Brain microvascular endothelial cell (primary cell): ENCODE measurements around the gene TMEM178B.

Experiments
- DNase-seq: peaks from one replicate; pipeline ENCODE4 v3.0.0-alpha.2; 2020
- H3K27ac ChIP-seq: fragments of 250-450 bp; sonication (Bioruptor Pico); 2 replicates; pipeline ENCODE4 v1.5.1; 2020; ENCODE audit warnings: mild to moderate bottlenecking, moderate library complexity
- H3K27me3 ChIP-seq: fragments of 250-450 bp; sonication (Bioruptor Pico); replicated peaks from 2 replicates; pipeline ENCODE4 v1.5.1; 2020; ENCODE audit warnings: mild to moderate bottlenecking
- H3K36me3 ChIP-seq: fragments of 250-450 bp; sonication (Bioruptor Pico); replicated peaks from 2 replicates; pipeline ENCODE4 v1.5.1; 2020; ENCODE audit warnings: mild to moderate bottlenecking
- H3K4me3 ChIP-seq: 2 replicates; pipeline ENCODE4 v1.5.1; 2011; ENCODE audit warnings: low read depth, mild to moderate bottlenecking, control low read depth, low read length, moderate library complexity
- in situ Hi-C: cut with HindIII; loops from 2 replicates; pipeline ENCODE4 v1.10.0; 2017; ENCODE audit warnings: low sequenced_read_pairs, low pct_ligation_motif_present
- TF ChIP-seq, protein P1 (sequence below): IDR thresholded peaks from 2 replicates; pipeline ENCODE4 v1.5.1; 2011; ENCODE audit warnings: low read depth, mild to moderate bottlenecking, moderate library complexity, low read length, control low read depth, inconsistent platforms; ENCODE audit errors: missing control alignments

TMEM178B gene

DNA sequence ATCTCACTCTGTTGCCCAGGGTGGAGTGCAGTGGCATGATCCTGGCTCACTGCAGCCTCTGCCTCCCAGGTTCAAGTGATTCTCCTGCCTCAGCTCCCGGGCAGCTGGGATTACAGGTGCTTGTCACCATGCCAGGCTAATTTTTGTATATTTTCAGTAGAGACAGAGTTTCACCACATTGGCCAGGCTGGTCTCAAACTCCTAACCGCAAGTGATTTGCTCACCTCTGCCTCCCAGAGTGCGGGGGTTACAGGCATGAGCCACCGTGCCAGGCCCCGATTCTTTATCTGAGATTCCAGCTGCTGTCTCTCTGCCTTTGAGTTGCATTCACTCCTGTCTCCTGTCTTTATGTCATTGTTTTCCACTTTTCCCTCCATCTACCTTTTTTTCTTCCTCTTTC, 168.7 kb downstream of the TMEM178B start:
- no peak overlapping the region for H3K27ac ChIP-seq

DNA sequence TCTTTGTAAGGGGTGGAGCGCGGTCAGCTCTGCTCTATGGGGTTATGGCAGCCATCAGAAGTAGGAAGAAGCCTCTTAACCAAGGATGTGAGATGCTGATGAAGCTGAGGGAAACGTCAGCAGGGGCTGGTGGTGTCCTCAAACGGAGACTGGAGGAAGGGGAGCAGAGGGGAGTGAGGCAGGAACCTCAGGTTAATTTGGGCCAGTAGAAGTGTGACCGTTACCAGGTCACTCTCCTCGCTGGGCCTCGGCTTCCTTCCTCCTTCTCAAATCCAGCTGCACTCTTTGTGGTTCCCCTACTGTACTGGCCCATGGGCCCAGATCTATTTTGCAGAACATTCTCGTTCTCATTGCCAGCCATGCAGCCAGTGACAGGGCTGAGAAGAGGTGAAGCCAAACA, 169.5 kb downstream of the TMEM178B start:
- Histone ChIP-seq H3K36me3 (no peaks in the 10 kb centered on the region), H3K4me3 (no peak overlapping the region), H3K27ac (no peak overlapping the region), H3K27me3 (no peaks in the 10 kb centered on the region)
- DNase-seq, result no peak
- in situ Hi-C loops, result no loop called here
- TF ChIP-seq, protein P1, sequence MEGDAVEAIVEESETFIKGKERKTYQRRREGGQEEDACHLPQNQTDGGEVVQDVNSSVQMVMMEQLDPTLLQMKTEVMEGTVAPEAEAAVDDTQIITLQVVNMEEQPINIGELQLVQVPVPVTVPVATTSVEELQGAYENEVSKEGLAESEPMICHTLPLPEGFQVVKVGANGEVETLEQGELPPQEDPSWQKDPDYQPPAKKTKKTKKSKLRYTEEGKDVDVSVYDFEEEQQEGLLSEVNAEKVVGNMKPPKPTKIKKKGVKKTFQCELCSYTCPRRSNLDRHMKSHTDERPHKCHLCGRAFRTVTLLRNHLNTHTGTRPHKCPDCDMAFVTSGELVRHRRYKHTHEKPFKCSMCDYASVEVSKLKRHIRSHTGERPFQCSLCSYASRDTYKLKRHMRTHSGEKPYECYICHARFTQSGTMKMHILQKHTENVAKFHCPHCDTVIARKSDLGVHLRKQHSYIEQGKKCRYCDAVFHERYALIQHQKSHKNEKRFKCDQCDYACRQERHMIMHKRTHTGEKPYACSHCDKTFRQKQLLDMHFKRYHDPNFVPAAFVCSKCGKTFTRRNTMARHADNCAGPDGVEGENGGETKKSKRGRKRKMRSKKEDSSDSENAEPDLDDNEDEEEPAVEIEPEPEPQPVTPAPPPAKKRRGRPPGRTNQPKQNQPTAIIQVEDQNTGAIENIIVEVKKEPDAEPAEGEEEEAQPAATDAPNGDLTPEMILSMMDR, result no peak

More for the DNA sequence above, 168.7 kb downstream of the TMEM178B start:
- in situ Hi-C loops, result no loop called here
- no peak overlapping the region for H3K4me3 ChIP-seq
- H3K27me3 ChIP-seq, result no peaks in the 10 kb centered on the region
- no peaks in the 10 kb centered on the region for H3K36me3 ChIP-seq
- DNase-seq, result no peak
- TF ChIP-seq, protein P1, result no peak

DNA sequence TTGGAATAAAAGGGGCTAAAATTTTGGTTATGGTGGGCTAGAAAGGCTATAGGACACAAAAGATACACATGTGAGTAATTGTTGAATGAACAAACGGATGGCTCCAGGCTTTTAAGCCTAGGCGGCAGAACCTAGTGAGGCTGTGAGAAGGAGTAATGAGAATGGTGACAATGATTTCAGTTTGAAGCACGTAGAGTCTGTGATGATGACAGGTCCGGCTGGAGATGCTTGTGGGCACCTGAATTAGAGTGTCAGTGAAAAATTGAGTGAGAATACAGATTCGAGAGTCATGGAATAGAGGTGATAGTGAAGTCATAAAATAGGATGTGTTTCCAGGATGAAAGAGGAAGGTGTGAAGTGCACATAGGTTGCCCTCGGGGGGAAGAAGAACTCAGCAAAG, 170.6 kb downstream of the TMEM178B start:
- Histone ChIP-seq H3K27ac (no peak overlapping the region), H3K4me3 (no peak overlapping the region), H3K36me3 (no peaks in the 10 kb centered on the region), H3K27me3 (no peaks in the 10 kb centered on the region)
- TF ChIP-seq, protein P1, result no peak
- no peak for DNase-seq
- in situ Hi-C loops, result no loop called here

DNA sequence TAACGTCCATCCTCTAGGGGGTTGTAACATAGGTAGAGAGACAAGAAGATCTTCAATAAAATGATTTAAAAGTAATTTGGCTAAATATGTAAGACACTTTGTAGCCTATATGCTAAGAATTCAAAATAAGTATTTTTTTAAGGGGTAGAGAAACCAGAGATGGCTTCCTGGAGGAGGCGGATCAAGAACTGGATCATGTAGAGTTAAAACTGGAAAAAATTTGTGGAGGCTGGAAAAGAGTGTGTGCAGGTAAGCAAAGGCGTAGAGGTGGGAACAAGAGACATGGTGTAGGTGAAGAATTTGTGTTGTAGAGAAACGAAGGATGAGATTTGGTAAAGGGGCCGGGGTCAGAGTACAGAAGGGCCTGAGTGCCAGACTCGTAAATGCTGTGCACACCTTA, 172.6 kb downstream of the TMEM178B start:
- H3K36me3 ChIP-seq, result no peaks in the 10 kb centered on the region
- no peaks in the 10 kb centered on the region for H3K27me3 ChIP-seq
- in situ Hi-C loops, result no loop called here
- H3K27ac ChIP-seq, result no peak overlapping the region
- no peak for DNase-seq
- H3K4me3 ChIP-seq, result no peak overlapping the region
- TF ChIP-seq, protein P1, result no peak

DNA sequence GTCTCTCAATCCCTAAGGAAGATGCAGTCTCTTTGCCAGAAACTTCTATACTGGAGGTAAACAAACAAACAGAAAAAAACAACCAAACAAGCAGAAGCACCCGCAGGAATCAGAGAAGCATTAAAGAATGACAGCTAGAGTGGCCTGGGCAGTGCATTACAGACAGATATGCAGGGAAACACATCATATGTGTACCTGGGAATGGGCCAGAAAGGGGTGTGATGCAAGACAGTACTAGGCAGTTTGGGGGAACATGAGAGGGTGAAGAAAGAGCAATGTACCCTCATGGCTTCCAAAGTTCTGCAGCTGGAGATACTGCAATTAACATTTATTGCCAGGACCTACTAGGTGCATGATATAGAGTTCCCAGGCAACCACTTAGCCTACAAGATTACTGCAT, 177.3 kb downstream of the TMEM178B start:
- TF ChIP-seq, protein P1, result no peak
- in situ Hi-C loops, result no loop called here
- no peak for DNase-seq
- H3K27ac ChIP-seq, result no peak overlapping the region
- H3K36me3 ChIP-seq, result no peaks in the 10 kb centered on the region
- H3K4me3 ChIP-seq, result no peak overlapping the region
- no peaks in the 10 kb centered on the region for H3K27me3 ChIP-seq

DNA sequence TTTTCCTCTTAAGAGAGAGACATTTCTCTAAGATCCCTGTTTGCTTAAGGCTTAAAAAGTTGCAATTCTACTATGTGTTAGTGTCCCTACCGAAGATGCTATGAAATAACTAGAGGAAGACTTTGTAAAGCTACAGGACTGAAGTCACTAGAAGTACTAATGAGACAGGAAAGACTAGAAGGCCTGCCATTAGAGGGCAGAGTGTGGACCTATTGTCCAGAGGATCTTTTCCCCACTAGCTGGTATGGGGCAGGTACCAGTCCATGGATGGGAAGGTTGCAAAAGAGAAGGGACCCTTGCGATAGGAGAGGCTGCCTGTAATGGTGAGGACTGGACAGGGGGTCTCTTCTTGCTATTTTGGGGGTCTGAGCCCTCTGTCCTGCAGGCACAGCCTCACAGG, 178.1 kb downstream of the TMEM178B start:
- H3K27ac ChIP-seq, result no peak overlapping the region
- in situ Hi-C loops, result no loop called here
- TF ChIP-seq, protein P1, result peak; percentile 32

More for the DNA sequence above, 178.1 kb downstream of the TMEM178B start:
- Histone ChIP-seq H3K4me3 (no peak overlapping the region), H3K36me3 (no peaks in the 10 kb centered on the region), H3K27me3 (no peaks in the 10 kb centered on the region)
- no peak for DNase-seq
